ENCODE data around the gene LRRC51. TPM values are rescaled to one million over a fixed set of nuclear protein-coding genes. Genes with fewer than 3 reads are reported as not detected.

The LRRC51 gene
- total RNA-seq, 1 donor: 5.1 TPM

DNA sequence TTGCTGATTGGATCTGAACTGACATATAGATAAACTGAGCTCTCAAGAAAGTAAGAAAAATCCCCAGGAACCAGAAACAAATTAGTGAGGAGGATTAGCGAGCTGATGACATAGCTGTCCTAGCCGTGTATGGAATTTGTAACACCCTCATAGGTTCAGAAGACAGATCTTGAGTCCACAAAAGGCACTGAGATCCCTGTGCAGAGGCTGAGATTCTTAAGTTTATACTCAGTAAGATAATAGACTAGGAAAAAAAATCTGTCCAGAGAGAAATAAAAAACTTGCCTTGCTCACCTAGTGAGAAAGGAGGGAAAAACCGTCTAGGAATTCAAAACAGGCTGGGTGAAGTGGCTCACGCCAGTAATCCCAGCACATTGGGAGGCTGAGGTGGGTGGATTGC is 4.9 kb upstream of the LRRC51 start:
- H3K36me3 ChIP-seq (ENCODE audit: insufficient read depth, low read length): no peaks in the 10 kb centered on the region
- H3K4me1 ChIP-seq (ENCODE audit: insufficient read depth, low read length): peaks cover 39% of the 10 kb centered on the region
- no peak overlapping the region for H3K4me2 ChIP-seq (ENCODE audit: insufficient read depth, low read length)
- no peak for TF ChIP-seq CTCF (IDR thresholded peaks at IDR 0.05; ENCODE audit: extremely low read depth, low read depth, low read length)
- DNase-seq (ENCODE audit: insufficient read length, low spot score, missing footprints): no peak
- no peak overlapping the region for H3K4me3 ChIP-seq (ENCODE audit: insufficient read depth, low read length)
- H4K20me1 ChIP-seq (ENCODE audit: insufficient read depth, low read length): no peaks in the 10 kb centered on the region
- no peak overlapping the region for H2AFZ ChIP-seq (ENCODE audit: low read length)
- peaks cover 82% of the 10 kb centered on the region for H3K79me2 ChIP-seq (ENCODE audit: insufficient read depth, low read length)
- no peaks in the 10 kb centered on the region for H3K27me3 ChIP-seq (ENCODE audit: insufficient read depth, low read length)
- no peak overlapping the region for H3K27ac ChIP-seq (ENCODE audit: low read depth, low read length)
- H3K9me3 ChIP-seq (ENCODE audit: low read depth, low read length): no peaks in the 10 kb centered on the region

DNA sequence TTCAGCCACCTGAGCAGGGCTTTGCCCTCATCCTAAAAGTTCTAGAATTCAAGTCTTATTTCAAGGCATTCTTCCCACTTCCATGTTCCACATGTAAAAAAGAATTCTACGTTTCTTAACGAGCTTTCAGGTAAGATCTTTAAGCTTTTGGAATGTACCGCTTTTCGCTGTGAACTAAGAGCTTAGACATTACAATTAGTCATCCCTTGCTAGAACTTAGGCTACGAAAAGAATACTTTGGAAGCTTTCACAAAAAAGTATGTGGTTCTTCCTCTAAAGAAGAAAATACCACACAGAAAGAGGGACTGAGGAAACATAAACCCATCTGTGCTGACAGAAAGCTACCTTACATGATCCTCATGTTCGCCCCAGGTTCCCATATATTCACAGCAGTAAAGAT is 2.2 kb upstream of the LRRC51 start:
- DNase-seq (ENCODE audit: insufficient read length, low spot score, missing footprints): peak; percentile 79
- Histone ChIP-seq H3K36me3 (ENCODE audit: insufficient read depth, low read length) (no peaks in the 10 kb centered on the region), H3K79me2 (ENCODE audit: insufficient read depth, low read length) (peaks cover 62% of the 10 kb centered on the region), H3K4me3 (ENCODE audit: insufficient read depth, low read length) (peak overlapping the region; percentile 92), H3K4me2 (ENCODE audit: insufficient read depth, low read length) (peak overlapping the region; percentile 99), H2AFZ (ENCODE audit: low read length) (peak overlapping the region; percentile 83), H4K20me1 (ENCODE audit: insufficient read depth, low read length) (no peaks in the 10 kb centered on the region), H3K9me3 (ENCODE audit: low read depth, low read length) (no peaks in the 10 kb centered on the region), H3K27me3 (ENCODE audit: insufficient read depth, low read length) (no peaks in the 10 kb centered on the region), H3K4me1 (ENCODE audit: insufficient read depth, low read length) (peaks cover 20% of the 10 kb centered on the region), H3K27ac (ENCODE audit: low read depth, low read length) (peak overlapping the region; percentile 75)
- TF ChIP-seq CTCF (IDR thresholded peaks at IDR 0.05; ENCODE audit: extremely low read depth, low read depth, low read length): no peak

DNA sequence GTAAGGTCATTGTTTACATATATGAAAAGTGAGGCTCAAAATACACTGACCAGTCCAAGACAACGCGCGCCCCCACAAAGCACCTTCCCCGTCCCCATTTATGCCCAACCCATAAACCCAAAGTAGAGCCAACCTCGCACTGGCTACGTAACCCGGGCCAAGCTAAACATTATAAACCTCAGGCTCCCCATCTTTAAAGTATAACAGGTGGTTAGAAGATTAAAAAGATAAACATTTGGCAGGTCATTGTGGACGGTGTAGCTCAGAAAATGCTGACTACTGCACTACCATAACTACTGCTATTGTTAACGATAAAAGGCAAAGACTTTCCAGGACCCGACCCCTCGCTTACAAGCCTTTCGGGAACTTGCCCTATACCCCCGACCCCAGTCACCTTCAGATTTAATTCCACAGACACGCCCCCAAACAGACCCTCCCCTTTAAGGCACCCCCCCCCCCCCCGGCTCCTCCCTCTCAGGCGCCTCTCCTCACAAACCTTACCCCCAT is 778 bp upstream of the LRRC51 start:
- no peak for DNase-seq (ENCODE audit: insufficient read length, low spot score, missing footprints)

GRCh38 chr11:72081184-72081644 is 564 bp downstream of the LRRC51 start:
- H3K9me3 ChIP-seq (ENCODE audit: low read depth, low read length): no peaks in the 10 kb centered on the region
- DNase-seq (ENCODE audit: insufficient read length, low spot score, missing footprints): no peak
- no peaks in the 10 kb centered on the region for H4K20me1 ChIP-seq (ENCODE audit: insufficient read depth, low read length)
- H2AFZ ChIP-seq (ENCODE audit: low read length): peak overlapping the region; percentile 96
- TF ChIP-seq CTCF (IDR thresholded peaks at IDR 0.05; ENCODE audit: extremely low read depth, low read depth, low read length): no peak
- peaks cover 20% of the 10 kb centered on the region for H3K4me1 ChIP-seq (ENCODE audit: insufficient read depth, low read length)
- peak overlapping the region; percentile 95 for H3K4me2 ChIP-seq (ENCODE audit: insufficient read depth, low read length)
- H3K79me2 ChIP-seq (ENCODE audit: insufficient read depth, low read length): peaks cover 37% of the 10 kb centered on the region
- peak overlapping the region; percentile 91 for H3K27ac ChIP-seq (ENCODE audit: low read depth, low read length)
- H3K27me3 ChIP-seq (ENCODE audit: insufficient read depth, low read length): no peaks in the 10 kb centered on the region
- peak overlapping the region; percentile 92 for H3K4me3 ChIP-seq (ENCODE audit: insufficient read depth, low read length)
- H3K36me3 ChIP-seq (ENCODE audit: insufficient read depth, low read length): no peaks in the 10 kb centered on the region

More for the DNA sequence above, 778 bp upstream of the LRRC51 start:
- H3K27ac ChIP-seq (ENCODE audit: low read depth, low read length): peak overlapping the region; percentile 75
- peaks cover 51% of the 10 kb centered on the region for H3K79me2 ChIP-seq (ENCODE audit: insufficient read depth, low read length)
- H3K4me1 ChIP-seq (ENCODE audit: insufficient read depth, low read length): peaks cover 20% of the 10 kb centered on the region
- H2AFZ ChIP-seq (ENCODE audit: low read length): peak overlapping the region; percentile 83
- no peaks in the 10 kb centered on the region for H3K9me3 ChIP-seq (ENCODE audit: low read depth, low read length)
- H4K20me1 ChIP-seq (ENCODE audit: insufficient read depth, low read length): no peaks in the 10 kb centered on the region
- H3K4me3 ChIP-seq (ENCODE audit: insufficient read depth, low read length): peak overlapping the region; percentile 92
- H3K36me3 ChIP-seq (ENCODE audit: insufficient read depth, low read length): no peaks in the 10 kb centered on the region
- peak overlapping the region; percentile 99 for H3K4me2 ChIP-seq (ENCODE audit: insufficient read depth, low read length)
- TF ChIP-seq CTCF (IDR thresholded peaks at IDR 0.05; ENCODE audit: extremely low read depth, low read depth, low read length): no peak
- H3K27me3 ChIP-seq (ENCODE audit: insufficient read depth, low read length): no peaks in the 10 kb centered on the region

All from osteoblast (primary cell).